ENCODE data around the gene CLDN18.
A peak's percentile ranks its signal among the peaks of the same experiment; 100 is the strongest.

CLDN18 gene

DNA sequence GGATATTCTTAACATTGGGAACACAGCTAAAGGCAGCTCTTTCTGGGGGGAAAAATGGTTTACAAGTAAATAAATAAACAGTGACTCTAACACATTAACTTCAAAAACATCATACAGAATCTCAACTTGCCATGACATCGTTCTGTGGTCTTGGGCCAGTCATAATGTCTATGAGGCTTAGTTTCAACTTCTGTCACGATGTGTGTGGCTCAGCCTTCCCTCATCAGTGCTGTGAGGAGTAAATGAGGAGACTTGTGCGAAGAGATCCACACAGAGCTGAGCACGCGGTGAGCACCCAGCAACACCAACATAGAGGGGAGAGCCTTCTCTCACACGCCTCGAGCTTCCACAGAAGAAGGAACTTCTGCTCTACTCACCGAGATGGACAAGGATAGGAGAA is 56.4 kb downstream of the CLDN18 start:
- no peak for DNase-seq

DNA sequence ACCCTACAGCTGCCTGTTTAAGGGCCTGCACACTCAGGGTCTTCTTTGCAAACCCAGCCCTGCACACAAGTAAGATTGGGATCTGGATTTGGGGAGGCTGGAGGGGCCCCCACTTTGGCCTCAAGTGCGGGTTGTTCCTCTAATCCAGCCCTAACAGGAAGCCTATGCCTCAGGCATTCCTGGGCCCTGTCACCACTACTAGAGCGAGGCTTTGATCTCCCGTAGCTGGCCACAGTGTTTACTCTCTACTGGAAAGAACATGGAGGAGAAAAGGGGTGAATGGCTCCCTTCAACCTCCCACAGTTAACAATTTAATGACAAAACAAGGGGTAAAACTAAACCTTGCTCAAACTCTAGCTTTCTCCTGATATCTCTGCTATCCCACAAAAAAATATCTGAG is 57.0 kb downstream of the CLDN18 start:
- DNase-seq, result no peak

DNA sequence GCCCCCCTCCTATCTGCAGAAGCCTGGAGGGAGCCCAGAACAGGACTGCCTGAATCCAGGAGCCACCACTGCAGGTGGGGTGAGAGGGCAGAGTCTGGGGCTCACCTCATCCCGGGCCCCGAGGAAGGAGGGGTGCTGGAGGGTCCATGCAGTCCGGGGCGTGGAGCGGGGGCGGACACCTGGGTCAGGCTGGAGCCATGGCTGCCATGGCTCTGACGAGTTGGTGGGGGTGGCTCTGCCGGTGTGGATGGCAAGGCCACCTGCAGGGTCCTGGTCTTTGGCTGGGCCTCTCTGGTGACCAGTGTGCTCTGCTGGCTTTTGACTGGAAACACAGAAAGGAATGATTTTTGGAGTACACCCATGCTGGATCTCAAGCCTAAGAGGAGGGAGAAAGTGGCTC is 58.1 kb downstream of the CLDN18 start:
- no peak for DNase-seq

DNA sequence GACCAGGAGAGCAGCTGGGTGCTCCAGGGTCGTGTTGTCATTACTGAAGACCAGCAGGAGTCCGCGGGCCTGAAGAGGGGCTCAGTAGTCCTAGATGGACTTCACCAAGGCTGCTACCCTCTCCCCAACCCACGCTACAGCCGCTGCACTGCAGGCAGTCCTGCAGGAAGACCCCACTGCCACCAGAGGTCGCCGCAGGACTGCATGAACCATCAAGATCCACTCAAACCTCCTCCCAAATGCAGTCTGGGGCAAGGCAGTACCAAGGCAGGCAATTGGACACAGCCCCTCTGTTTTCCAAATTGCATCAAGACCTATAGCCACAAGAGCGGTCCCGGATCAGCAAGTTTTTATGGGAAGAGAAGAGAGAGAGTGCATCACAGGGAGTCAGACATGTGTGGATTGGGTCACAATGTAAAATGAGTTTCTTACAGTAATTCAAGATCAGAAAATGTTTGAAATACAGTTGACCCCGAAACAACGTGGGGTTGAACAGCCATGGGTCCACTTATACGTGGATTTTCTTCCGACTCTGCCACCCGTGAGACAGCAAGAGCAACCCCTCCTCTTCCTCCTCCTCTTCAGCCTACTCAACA is 58.7 kb downstream of the CLDN18 start:
- DNase-seq, result peak; percentile 56

DNA sequence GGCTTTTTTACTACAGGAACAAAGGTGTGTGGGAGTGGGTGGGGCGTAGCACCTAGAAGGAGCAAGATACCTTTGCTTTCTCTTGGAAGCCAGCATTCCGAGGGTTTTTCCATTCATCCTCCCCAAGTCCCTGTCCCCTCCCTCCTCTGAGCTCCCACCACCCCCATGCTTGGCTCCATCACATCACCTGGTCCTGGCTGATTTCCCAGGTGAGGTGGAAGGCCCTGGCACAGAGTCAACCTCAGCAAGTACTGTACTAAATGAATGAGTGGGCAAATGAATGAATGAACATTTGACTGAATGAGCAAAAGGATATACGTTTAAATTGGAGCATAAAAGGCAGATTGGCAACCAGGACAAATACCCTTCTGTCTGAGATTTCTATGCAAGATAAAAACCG is 60.0 kb downstream of the CLDN18 start:
- DNase-seq, result no peak

DNA sequence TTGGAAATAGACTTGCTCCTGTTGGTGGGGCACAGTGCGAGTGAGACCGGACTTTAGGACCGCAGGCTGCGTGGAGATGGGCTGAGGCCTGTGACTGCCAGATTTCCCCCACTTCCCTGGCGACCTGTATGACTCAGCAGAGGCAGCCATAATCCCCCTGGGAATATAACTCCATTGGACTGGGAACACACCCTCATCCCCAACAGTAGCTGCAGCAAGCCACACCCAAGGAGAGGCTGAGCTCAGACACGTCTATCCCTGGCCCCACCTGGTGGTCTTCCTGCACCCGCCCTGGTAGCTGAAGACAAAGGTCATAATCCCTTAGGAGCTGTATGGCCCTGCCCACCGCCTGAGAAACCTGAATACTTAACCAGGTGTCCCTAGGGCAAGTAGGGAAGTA is 62.8 kb downstream of the CLDN18 start:
- peak; percentile 52 for DNase-seq

DNA sequence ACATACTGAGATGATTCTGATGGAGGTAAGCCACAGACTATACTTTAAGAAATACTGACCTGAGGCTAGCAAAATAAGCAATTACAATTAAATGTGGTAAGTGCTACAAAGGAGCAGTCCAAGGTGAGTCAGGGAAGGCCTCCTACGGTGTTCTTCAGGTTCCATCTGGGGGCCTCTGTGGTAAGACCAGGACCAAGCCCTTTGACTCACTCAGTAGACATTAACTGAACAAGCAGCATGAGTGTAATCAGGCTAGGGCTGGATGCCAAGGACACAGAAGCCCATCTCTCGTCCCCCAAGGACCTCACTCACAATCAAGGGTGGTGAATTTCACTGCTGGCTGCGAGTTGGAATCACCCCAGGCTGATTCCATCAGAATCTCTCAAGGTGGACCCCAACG is 68.1 kb downstream of the CLDN18 start:
- DNase-seq, result no peak

DNA sequence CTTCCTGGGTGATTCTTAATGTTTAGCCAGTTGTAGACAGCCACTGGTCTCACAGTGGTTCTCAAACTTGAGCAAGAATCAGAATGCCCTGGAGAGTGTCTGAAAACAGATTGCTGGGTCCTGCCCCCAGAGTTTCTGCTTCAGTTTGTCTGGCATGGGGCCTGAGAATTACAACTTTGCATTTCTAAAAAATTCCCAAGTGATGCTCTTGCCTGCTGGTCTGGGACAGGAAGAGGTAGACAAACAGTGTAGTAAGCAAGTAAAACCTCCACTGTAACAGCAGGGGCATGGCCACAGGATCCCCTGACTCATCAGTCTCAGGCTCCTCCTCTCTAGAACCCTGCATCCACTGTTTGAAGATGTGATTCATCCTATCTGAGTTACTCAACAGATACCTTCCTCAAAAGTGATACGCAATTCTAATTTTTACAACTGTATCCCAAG is 69.0 kb downstream of the CLDN18 start:
- no peak for DNase-seq

DNA sequence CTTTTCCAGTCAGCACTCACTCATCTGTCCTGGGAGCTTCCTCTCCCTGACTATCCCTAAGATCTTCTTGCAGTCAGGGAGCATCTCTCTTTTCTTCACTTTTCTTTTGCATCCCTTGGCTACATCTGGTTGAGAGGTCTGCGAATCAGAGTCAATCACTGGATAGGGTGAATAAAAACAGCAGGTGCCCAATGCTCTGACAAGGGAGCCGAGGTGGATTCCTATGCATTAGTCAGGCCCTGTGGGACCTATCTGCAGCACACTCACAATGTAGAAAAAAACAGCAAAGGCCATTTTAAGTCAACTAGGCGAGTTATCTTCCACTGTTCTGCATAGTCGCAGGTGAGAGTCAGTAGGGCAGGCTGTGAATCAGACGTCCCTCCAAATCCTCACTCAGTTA is 69.9 kb downstream of the CLDN18 start:
- no peak for DNase-seq

DNA sequence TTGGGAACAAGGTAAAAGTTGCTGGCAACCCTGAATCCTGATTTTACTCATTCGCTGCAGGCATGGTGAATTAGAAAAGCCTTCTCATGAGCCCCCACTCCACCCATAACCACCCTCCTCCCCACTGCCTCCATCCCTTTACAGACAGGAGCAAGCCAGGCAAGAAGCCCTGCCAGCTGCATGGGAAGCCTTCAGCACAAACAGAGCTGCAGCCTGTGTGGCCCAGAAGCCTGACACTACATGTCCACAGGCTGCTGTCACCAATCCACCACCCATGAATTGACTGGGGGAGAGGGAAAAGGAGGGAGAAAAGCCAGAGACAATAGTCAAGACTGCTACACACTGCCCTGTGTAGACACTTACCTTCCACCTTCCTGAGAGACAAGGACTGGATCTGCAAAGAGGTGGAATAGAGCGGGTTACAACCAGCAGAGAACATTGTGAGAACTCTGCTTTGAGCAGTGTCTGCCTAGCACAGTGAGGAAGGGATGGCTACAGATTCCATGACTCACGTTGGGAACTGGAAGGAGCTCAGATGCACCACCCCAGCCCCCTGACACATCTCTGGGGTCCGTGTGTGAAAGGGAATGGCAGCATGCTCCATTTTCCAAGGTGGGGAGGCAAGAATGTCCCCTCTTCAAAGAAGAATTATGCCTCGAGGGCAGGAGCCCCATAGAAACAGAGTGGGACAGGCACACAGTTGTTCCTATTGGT is 71.6 kb downstream of the CLDN18 start:
- no peak for DNase-seq

DNA sequence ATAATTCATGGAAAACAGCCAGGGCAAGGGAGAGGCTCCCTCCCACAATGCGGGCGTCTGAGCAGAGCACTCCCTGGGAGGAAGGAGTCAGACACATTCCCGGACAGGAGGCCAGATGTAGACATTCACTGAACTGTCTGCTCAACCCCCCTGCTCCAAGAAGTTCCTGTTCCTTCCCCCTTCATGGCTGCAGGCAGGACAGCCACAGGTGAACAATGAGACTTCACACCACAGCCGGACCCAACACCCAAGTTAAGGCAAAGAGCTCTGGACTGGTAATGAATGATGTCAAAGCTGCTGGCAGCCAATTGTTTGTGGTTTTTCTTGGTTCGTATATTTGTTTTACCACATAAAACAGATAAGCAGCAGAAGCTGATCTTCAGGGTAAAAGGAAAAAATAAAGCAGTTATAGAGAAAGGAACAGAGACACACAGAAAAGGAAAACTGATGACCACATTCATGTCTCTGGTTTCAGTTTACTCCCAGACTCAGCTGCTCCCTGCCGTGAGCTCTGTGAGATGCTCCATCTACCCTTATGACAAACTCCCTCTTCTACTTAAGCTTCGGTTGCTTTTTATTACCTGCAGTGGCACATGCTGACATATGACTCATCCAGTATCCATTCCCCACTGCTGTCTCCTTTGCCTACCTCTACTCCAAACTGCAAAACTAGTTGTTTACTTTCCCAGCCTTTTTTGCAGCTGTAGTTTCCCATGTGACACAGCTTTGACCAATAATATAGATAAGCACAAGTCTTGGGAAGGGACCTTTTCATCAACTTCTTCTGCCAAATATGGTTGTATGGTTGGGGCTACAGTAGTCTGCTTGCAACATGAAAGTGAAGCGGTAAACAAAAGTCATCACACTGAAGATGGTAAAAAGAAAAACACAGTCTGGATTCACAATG is 72.4 kb downstream of the CLDN18 start:
- DNase-seq, result peak; percentile 75

DNA sequence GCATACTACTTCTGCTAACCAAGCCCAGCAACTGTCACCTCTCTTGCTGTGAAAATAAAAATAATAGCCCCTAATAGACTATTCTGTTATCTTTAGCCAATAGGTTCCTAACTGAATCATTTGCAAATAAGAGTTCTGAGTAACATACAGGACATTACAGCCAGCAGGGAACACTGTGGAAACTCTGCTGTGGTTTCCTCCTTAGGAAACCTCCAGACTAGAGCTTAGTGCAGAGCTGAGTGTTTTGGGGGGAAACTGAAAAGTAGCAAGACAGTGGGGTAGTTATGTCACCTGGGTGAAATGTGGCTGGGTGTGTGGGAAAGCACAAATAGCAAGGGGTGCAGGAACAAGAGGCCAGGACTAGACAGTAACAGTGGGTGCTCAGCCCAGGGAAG is 73.0 kb downstream of the CLDN18 start:
- DNase-seq, result no peak

Data from NCI-H2107 (cell line).